GM12873 (cell line): ENCODE results near the gene DDC.

Experiments used
- TF ChIP-seq, protein P1 (sequence below): IDR thresholded peaks from 2 replicates; pipeline ENCODE4 v1.5.1; 2012; ENCODE audit warnings: low read depth, mild to moderate bottlenecking, moderate library complexity, low read length, control low read depth; ENCODE audit not compliant: insufficient read depth; ENCODE audit errors: missing control alignments

The DDC gene

DNA sequence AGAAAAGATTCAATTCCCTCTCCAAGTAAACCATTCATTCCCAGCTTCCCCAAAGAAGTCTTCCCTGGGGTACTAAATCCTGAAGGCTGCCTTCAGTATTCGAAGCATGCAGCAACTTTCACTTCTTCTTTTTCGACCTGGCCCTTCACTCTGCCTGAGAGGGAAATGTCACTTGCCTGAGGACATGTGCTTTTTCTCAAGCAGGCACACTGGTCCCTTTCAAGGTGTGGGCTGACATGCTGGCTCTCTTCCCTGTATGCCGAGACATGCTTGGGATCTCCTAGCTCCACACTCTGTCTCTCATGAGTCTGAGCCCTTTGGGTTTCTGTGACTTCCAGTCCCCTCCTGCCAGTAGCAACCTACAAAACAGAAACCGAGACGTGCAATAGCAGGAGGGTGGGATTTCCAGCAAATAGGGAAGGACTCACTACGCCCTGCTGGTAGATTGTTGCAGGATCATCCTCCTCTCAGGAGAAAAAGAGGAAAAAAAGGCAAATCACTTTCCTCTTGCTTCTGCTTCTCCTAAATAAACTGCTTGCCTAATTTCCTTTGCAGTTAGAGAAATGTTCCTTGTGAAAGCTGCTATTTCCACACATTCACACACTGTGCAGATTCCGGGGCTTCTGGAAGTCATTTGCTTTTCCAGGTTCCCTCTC, 148.6 kb downstream of the DDC start:
- TF ChIP-seq, protein P1, sequence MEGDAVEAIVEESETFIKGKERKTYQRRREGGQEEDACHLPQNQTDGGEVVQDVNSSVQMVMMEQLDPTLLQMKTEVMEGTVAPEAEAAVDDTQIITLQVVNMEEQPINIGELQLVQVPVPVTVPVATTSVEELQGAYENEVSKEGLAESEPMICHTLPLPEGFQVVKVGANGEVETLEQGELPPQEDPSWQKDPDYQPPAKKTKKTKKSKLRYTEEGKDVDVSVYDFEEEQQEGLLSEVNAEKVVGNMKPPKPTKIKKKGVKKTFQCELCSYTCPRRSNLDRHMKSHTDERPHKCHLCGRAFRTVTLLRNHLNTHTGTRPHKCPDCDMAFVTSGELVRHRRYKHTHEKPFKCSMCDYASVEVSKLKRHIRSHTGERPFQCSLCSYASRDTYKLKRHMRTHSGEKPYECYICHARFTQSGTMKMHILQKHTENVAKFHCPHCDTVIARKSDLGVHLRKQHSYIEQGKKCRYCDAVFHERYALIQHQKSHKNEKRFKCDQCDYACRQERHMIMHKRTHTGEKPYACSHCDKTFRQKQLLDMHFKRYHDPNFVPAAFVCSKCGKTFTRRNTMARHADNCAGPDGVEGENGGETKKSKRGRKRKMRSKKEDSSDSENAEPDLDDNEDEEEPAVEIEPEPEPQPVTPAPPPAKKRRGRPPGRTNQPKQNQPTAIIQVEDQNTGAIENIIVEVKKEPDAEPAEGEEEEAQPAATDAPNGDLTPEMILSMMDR = no peak

DNA sequence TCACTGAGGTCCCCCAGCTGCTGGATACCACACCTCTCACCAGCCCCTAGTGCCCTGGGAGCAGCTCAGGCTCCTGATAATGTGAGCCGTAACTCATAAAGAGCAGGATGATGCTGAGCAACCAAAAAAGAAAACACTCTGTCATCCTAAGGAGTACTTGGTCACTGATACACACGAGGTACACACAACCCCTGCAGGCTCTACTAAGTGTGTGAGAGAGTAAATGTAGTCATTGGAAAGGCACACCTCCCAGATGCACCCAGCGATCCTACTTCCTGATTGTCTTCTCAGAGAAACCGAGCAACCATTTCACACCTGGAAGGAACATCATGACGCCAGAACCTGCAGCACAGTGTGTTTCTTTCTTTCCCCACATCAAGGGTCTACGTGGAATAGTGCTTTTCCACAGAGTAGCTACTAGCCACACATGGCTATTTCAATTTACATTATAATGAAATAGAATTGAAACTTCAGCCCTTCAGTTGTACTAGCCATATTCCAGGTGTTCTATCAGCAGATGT, 149.3 kb downstream of the DDC start:
- TF ChIP-seq, protein P1 = no peak

DNA sequence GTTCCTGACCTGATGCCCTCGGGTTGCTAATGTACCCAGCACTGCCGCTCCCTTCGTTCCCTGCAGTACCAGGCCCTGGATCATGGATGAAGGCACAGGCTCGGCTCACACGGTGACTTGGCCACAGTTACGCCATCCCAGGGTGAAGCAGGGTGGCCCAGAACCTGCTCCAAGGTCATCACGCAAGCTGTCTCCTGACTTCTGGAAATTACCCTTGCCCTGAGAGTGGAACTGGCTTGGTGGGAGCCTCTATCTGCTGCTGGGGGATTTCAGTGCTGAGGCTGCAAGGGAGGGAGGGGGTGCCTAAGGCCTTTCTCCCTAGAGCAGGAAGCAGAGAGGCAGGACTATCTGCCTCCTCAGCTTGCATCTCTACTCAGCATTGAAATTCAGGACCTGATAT, 151.6 kb downstream of the DDC start:
- TF ChIP-seq, protein P1 = no peak

DNA sequence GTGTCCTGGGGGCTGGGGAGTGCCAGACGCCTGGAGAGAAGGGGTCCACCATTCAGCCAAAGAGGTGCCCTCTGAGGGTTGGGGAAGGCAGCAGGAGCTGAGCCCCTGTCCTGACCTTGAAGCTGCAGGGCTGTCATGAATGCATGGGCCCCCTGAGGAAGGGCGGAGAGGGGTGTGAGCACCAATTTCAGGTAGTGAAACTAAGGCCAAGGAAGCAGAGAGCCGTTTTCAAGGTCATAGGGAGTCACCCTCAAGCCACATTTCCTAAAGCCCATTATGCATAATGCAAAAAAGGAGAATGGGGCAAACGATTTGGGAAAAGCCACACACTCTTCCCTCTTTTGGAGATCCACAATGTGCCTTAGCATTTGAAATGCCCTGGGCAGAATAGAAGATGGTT, 152.2 kb downstream of the DDC start:
- TF ChIP-seq, protein P1 = no peak

DNA sequence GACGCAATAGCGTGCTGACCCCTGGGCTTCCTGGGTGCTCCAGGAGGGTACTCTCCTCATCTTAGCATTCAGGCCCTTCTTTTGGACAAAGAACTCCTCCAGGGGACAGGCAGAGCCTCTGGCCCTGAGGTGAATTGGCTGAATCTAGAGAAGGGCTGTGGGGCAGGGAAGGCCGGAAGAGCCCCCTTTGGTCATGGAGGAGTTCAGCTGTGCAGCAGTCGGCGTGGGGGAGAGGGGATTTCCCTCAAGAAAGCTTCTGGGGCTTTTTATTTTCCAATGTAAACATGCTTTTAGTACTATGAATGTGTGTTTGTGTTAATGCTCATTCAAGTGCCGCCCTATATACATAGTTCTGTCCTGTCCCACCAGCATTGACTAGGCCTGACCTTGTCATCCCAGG, 153.9 kb downstream of the DDC start:
- TF ChIP-seq, protein P1 = no peak

DNA sequence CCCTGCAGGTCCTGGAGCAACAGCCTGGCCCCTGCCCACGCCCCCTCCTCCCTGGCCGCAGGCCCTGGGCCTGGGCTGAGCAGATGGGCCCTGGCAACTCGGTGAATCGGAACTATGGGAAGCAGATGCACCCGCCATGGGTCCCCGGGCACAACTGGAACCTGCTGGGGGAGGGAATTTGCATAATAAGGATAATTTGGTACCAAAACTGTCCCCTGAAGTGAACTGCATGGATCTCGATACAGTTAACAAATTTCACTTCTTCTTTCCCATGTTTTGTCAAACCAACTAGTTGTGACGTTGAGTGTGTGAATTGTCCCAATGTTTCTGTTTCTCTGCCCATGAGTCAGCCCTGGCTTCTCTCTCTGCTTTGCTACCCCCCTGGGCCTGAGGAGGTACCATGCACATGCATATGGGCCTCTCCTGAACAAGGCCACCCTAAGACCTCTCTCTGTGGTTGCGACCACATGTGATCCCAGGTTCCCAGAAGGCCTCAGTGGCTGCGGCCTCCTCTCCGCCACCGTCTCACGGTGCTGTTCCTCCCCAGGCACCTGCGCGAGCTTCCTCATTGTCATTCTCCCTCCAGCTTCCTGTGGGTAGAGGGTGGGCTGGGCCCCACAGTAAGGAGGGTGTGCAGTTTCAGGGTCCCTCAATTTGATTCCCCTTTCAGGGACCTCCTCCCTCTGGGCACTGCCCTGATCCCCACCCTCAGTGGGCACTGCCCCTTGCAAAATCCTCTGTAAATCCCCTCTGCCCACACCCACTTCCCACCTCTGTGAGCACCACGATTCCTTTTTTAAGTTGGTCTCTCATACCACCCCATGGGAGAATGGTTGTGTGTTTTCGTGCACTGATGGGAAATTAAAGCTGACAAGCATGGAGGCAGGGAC, 155.1 kb downstream of the DDC start:
- TF ChIP-seq, protein P1 = no peak
